Activated naive CD4-positive, alpha-beta T cell treated with anti-CD3 and anti-CD28 coated beads, Interleukin-2, amount 50 U/mL, for 72 hours (primary cell): ENCODE measurements around the gene MADD. TPM values are rescaled to one million over a fixed set of nuclear protein-coding genes. Genes with fewer than 3 reads are reported as not detected.

Source experiments
- ATAC-seq, 2 donors: fragments of 150-1000 bp; cut with Tn5 transposase; 2 replicates each; pipeline ENCODE4 v1.10.0; 2021; ENCODE audit warnings: mild to moderate bottlenecking in 2 of 2, moderate library complexity in 2 of 2
- DNase-seq, 2 donors: peaks; one replicate each; pipeline ENCODE4 v3.0.0; 2021 to 2022; ENCODE audit warnings: low spot score in 2 of 2
- H3K27ac Mint-ChIP-seq, 2 donors: one replicate each; pipeline ENCODE4 v1.8.0; 2022; ENCODE audit warnings: mild to moderate bottlenecking in 2 of 2, mixed read lengths in 2 of 2
- H3K36me3 Mint-ChIP-seq, 2 donors: one replicate each; pipeline ENCODE4 v1.8.0; 2022; ENCODE audit warnings: mixed read lengths in 2 of 2
- H3K9me3 Mint-ChIP-seq, 2 donors: one replicate each; pipeline ENCODE4 v1.8.0; 2022; ENCODE audit warnings: mixed read lengths in 2 of 2
- total RNA-seq, 2 donors: library from RNA; stranded (reverse); gene quantifications; one replicate each; pipeline ENCODE4 v1.2.3, GENCODE V29; 2022

Gene MADD
- total RNA-seq, 2 donors from 2014 or later = 68.9 to 140 TPM

DNA sequence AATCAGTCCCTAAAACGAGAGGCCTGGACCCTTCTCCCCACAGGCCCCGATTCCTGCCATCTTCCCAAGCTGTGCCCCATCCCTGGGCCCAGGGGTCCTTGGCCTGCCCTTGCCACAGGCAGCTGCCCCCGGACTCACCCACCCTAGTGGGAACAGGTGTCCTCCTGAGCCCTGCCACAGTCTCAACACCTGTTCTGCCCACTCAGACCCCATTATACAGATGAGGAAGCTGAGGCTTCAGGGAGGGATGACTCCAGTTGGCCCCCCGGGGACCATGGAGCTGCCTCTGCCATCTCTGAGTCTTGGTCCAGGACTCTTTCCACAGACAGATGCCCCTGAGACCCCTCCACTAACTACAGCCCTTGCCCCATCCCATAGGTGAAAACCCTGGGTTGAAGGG, 66.7 kb downstream of the MADD start:
- Mint-ChIP-seq H3K27ac (peak overlapping the region in 1 of 2 donors; percentile 38), H3K9me3 (no peaks in the 10 kb centered on the region), H3K36me3 (no peaks in the 10 kb centered on the region)
- no peak for ATAC-seq
- no peak for DNase-seq

DNA sequence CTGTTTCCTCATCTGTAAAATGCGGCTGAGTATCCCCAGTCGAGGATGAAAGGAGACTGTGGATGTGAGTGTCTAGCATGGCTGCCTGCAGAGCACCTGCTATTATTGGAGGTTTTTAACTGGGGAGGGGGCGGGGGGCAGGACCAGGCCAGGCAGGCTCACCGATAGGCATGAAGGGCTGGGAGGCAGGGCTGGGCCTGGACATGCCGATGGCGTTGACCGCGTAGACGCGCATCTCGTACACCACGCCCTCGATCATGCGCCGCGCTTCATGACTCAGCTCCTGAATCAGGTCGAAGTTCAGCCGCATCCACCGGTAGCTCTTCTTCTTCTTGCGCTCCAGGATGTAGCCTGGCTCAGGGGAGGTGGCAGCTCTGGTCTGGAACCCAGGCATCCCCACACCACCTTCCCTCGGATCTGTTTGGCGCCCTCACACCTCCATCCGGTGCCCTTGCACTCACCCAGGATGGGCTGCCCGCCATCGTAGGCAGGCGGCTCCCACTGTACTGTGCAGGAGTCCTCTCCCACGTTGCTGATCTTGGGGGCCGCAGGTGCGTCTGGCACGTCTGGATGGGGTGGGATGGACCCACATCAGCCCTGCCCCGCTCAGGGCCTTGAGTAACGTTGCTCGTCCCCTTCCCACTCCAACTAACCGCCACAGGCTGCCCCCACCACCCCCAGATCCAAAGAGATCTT, 67.4 kb downstream of the MADD start:
- Mint-ChIP-seq H3K27ac (peak overlapping the region; percentile 53 to 69), H3K9me3 (no peaks in the 10 kb centered on the region), H3K36me3 (no peaks in the 10 kb centered on the region)
- DNase-seq (no peak), ATAC-seq (no peak)

DNA sequence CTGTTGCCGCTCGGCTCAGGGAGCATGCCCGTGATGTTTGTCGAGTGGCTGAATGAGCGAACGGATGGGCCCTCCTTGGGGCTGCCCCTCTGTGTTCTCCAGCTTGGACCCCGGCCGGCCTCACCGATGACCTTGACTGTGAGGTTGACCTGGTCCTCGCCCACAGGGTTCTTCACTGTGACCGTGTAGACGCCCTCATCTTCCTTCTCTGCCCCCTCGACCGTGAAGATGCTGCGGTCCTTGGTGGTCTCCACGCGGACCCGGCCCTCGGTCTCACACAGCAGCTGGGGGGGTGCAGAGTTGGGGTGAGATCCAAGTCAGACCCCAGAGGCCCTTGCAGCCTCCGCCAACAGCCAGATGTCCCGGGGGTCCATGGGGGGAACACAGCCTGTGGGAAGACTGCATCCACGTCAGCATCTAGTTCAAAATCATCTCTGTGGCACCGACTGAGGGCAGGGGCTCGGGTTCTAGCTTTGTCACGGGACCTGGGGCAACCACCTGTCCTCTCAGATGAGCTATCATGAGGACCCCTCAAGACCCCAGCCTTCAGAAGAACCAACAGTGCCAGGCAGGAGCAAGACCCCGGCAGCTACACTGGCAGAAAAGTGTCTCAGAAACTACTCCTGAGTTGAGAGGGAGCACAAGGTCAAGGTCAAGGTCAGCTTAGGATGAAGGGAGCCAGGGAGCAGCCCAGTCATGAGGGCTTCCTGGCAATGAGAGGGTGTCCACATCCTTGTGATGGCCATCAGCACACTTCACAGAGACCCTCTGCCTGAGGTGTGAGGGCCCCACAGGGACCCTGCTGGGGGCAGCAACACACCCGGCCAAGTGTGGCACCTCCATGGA, 68.7 kb downstream of the MADD start:
- Mint-ChIP-seq H3K27ac (no peak overlapping the region), H3K36me3 (no peaks in the 10 kb centered on the region), H3K9me3 (no peaks in the 10 kb centered on the region)
- DNase-seq = no peak
- no peak for ATAC-seq

DNA sequence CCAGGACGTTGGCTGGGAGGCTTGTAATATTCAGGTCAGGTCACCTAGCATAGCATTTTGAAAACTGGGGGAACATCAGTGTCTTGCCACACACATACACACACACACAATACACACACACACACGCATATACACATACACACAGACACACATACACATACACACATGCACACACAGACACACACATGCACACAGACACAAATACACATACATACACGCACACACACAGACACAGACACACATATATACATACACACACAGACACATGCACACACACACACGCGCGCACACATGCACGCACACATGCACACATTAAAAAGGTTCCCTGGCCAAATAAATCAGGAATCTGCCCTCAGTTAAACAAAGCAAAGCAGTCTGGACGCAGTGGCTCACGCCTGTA, 70.1 kb downstream of the MADD start:
- no peaks in the 10 kb centered on the region for H3K36me3 Mint-ChIP-seq
- DNase-seq = no peak
- no peak overlapping the region for H3K27ac Mint-ChIP-seq
- ATAC-seq = no peak
- H3K9me3 Mint-ChIP-seq = no peaks in the 10 kb centered on the region

DNA sequence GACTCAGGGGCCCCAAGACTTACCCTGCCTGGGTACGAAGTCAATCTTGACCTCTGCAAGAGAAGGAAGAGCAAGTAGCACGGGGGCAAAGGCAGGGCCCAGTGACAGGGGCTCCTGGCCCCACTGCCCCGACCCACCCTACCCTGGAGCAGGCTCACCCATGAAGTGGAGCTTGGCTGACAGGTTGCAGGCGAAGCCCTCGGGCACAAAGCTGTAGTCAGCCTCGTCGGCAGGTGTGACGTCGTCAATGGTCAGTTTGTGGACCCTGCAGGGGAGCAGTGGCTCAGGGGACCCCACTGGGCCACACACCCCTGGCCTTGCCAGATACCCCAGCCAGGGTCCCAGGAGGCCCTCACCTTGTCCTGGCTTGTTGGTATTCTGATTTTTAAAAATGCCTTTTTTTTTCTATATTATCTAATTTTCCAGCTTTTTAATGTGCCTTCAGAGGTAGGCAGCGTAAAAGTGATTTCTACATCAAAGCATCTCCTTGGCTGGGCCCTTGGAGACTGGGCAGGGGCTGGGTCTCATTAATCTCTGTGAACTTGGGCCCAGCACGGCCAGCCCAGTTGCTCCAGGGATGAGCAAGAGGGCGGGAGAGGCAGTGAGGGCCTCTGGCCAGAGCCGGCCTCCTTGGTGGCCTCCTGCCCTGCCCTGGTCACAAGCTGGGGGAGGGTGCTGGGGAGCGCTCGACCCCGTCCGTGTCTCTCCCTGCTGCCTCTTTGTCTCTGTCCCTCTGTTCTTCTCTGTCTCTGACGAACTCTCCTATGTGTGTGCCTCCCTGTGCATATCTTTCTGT, 71.2 kb downstream of the MADD start:
- DNase-seq (no peak), ATAC-seq (no peak)
- Mint-ChIP-seq H3K27ac (peak overlapping the region in 1 of 2 donors; percentile 11), H3K36me3 (no peaks in the 10 kb centered on the region), H3K9me3 (no peaks in the 10 kb centered on the region)

DNA sequence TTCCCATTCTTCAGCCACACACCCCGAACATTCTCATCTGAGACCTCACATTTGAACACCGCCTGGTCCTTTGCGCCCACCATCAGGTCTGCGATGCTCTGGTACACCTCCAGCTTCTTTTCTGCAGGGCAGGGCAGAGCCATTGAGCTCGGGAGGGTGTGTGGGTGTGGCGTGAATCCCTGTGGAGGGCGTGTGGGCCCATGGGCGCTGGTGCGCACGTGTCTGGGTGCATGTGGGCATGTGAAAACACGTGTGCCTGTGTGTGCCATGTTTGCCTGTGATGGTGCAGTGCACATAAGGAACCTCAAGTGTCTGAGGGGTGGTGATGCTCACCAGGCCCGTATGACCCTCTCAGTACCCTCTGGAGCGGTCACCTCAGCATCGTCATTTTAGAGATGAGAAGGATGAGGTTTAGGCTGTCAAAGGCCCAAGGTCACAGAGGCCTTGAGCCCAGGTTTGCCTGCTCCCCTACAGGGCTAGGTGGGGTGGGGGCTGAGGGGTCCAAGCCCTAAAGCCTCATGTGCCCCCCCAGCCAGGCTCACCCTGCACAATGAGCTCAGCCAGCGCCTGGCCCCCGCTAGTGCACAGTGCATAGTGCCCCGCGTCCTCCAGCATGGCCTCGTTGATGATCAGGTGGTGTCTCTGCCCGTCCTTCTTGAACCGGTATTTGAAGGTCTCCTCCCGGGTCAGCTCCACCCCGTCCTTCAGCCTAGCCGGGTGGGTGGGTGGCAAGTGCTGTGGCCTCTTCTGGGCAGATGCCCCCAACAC, 72.3 kb downstream of the MADD start:
- no peak for ATAC-seq
- no peak for DNase-seq
- Mint-ChIP-seq H3K9me3 (no peaks in the 10 kb centered on the region), H3K36me3 (no peaks in the 10 kb centered on the region), H3K27ac (no peak overlapping the region)

DNA sequence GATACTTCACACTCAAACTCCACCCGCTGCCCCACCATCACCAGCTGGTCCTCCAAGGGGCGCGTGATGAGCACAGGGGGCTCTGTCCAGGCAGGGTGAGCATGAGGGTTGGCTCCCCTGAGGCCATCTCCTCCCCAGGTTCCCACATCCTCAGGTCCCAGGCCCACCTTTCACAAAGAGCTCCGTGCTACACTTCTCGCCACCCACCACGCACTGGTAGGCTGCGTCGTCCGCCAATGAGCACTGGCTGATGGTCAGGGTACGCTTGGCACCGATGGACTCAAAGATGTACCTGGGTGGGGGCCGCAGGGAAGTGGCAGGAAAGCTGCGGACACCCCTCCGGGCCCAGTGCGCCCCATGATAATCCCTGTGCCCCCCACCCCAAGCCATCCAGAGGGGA, 72.9 kb downstream of the MADD start:
- no peak for DNase-seq
- Mint-ChIP-seq H3K36me3 (no peaks in the 10 kb centered on the region), H3K27ac (no peak overlapping the region), H3K9me3 (no peaks in the 10 kb centered on the region)
- ATAC-seq = no peak

DNA sequence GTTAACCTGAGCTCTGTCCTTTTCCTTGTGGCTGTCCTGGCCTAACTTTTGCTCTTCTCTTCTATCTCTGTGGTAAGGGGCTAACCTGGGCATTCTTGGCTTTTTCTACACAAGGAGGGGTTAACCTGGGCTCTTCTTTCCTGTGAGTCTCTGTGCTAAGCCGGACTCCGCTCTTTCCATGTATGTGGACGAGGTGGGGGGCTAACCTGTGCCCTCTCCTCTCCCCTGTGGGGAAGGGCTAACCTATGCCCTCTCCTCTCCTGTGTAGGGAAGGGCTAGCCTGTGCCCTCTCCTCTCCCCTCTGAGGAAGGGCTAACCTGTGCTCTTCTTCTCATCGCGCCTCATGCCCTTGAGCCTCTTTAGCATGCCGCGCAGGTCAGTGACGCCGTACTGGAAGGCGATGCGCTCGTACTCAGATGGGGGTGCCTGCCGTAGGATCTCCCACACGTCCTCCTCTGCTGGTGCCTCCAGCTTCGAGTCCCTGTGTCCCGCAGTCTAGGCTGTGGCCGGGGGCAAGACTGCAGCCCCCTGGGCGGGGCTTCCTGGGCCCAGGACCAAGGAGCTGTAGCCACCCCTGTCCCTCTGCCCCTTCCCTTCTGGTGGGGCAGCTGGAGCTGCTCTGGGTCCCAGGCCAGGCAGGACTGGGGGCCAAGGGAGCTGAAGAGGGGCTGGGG, 76.1 kb downstream of the MADD start:
- Mint-ChIP-seq H3K9me3 (no peaks in the 10 kb centered on the region), H3K36me3 (no peaks in the 10 kb centered on the region), H3K27ac (no peak overlapping the region)
- DNase-seq = no peak
- ATAC-seq = no peak

DNA sequence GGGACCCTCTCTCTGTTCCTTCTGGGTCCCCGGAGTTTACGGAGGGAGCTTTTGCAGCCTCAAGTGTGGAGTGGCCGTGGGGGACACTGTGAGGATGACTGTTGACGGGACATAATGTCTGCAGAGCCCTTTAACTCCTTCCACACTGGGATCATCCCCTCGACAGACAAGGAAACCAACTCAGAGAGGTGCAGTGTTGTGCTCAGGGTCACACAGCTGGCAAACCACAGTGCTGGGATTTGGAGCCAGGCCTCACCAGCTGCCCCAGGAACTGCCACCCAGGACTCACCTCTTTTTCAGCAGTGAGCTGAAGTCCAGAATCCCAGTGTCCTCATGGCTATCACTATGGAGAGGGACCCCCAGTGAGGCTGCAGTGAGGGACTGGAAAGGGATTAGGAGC, 77.2 kb downstream of the MADD start:
- no peak for ATAC-seq
- Mint-ChIP-seq H3K9me3 (no peaks in the 10 kb centered on the region), H3K36me3 (no peaks in the 10 kb centered on the region), H3K27ac (no peak overlapping the region)
- no peak for DNase-seq

DNA sequence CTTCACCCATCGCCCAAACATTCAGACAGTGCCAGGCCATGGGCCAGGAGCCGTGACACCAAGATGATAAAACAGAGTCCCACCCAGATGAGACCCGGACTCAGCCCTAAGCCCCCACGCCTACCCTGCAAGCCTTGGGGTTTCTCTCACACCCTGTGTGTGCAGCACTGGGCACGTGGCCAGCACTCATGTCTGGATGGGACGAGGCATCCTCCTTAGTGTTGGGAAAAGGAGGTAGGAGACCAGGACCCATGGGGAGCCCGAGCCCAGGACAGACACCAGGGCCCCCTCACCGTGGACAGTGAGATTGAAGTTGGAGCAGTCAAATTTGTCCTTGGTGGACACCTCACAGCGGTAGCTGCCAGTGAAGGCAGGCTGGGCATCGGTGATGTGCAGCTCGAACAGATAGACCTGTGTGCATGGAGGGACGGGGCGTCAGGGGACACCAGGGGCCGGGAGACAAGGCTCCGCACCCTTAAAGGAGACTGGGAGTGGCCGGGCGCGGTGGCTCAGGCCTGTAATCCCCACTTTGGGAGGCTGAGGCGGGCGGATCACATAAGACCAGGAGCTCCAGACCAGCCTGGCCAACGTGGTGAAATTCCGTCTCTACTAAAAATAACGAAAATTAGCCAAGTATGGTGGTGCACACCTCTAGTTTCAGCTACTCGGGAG, 78.3 kb downstream of the MADD start:
- ATAC-seq (no peak), DNase-seq (no peak)
- Mint-ChIP-seq H3K9me3 (no peaks in the 10 kb centered on the region), H3K36me3 (no peaks in the 10 kb centered on the region), H3K27ac (peak overlapping the region in 1 of 2 donors; percentile 68)

DNA sequence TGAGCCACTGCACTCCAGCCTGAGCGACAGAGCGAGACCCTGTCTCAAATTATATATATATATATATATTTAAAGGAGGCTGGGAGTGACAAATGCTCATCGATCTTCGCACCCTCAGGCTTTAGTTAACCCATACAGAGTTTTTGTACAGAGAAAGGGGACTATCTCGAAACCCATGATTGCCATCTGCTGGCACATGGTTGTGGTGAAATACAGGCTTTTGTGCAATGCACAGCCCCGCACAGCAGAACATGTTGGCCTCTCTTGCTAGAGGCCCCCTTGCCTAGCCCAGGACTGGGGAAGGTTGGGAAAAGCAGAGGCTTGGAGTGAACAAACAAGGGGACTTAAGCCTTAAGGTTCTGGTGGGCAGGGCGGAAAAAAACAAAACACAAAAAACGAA, 78.9 kb downstream of the MADD start:
- peak in 1 of 2 donors; percentile 14 for DNase-seq
- Mint-ChIP-seq H3K27ac (no peak overlapping the region), H3K36me3 (no peaks in the 10 kb centered on the region), H3K9me3 (no peaks in the 10 kb centered on the region)
- ATAC-seq = peak in 1 of 2 donors; percentile 49

DNA sequence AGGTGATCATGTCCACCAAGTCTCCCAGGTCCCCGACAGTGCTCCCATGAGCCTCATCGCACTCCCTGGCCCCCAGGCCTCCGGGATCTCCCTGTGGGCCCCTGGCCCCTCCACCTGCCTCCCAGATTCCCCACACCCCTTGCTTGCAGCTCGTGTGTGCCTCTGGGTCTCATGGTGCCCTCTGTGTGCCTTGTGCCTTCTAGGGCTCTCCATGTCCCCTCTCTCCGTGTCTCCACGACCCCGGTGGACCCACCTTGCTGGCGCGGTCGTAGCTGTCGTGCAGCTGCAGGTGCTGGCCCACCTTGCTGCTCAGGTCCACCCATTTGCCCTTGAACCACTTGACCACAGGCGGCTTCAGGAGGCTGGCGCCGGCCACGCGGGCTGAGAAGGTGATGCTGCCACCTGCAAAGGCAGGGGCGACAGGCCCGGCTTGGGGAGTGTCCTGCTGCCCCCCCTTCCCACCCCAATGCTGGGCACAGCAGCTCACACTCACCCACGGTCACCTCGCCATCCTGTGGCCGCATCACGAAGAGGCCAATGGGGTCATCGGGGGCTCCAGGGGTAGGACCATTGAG, 79.7 kb downstream of the MADD start:
- Mint-ChIP-seq H3K27ac (no peak overlapping the region), H3K9me3 (no peaks in the 10 kb centered on the region), H3K36me3 (no peaks in the 10 kb centered on the region)
- DNase-seq = no peak
- no peak for ATAC-seq

DNA sequence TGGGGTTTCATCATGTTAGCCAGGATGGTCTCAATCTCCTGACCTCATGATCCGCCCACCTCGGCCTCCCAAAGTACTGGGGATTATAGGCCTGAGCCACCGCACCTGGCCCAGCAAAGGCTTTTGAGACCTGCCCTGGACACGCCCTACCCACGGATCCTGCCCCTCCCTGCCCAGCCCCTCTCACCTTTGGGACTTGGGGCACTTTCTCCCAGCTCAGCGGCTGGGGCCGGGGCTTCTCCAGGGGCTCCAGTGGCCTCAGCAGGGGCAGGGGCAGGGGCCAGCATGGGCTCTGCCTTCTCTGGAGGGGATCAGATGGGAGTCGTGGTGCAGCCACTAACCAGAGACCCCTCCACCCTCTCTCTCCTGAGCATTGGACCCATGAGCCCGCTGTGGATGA, 80.4 kb downstream of the MADD start:
- ATAC-seq (no peak), DNase-seq (no peak)
- H3K36me3 Mint-ChIP-seq = no peaks in the 10 kb centered on the region
- H3K9me3 Mint-ChIP-seq = no peaks in the 10 kb centered on the region
- peak overlapping the region in 1 of 2 donors; percentile 76 for H3K27ac Mint-ChIP-seq

DNA sequence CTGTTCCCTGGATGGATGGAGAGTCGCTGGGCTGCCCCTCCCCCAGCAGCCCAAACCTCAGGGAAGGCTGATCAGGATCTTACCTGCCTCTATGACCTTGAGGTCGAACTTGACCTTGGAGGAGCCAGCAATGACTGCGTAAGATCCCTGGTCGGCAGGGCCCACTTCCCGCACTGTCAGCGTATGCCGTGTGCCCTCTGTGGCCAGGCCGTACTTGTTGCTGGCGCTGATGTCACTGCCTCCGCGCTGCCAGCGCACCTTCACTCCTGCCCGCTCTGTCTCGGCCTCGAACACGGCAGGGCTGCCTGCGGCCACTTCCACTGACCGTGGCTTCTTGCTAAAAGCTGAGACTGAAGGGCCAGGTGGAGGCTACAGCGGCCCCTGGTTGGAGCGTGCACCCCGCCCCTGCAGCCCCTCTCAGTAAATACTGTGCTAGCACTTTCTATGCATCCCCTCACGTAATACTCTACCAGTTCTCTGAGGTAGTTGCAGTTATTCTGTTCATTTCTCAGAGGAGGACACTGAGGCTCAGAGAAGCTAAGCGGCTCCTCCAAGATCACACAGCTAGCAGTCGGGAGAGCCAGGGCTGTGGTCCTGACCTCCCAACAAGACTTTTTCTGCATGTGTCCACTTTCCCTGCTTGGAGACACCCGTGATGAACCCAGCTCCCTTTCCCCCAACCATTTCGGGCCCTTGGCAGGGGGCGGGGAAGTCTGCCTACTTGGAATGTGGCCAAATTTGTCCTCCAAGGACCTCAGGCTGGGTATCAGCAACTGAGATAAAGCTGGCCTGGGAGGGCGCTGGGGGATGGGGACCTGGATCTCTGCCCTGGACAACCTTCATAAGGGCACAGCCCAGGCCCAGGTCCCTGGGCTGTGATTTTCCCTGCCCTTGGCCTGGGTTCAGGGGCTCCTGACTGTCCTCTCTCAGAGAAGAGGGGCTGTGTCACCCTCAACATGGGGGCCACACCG, 81.5 kb downstream of the MADD start:
- DNase-seq = no peak
- no peak for ATAC-seq
- H3K9me3 Mint-ChIP-seq = no peaks in the 10 kb centered on the region
- peak overlapping the region in 1 of 2 donors; percentile 76 for H3K27ac Mint-ChIP-seq
- H3K36me3 Mint-ChIP-seq = no peaks in the 10 kb centered on the region
